Gastrocnemius medialis (tissue), 4 donors: ENCODE data around the gene CPEB1.

Experiments used
- POLR2A ChIP-seq, 2 donors: fragments of 450-650 bp; IDR thresholded peaks; one replicate each; pipeline ENCODE4 v1.6.1; 2017; ENCODE audit warnings: antibody characterized with exemption in 2 of 2, mild to moderate bottlenecking in 2 of 2, moderate library complexity in 2 of 2
- TF ChIP-seq, protein P1 (sequence below), 5 experiments: fragments of 450-650 bp in 3 of 5; fragments of 200-600 bp in 2 of 5; sonication (generic) in 2 of 5; IDR thresholded peaks in 4 of 5; conservative IDR thresholded peaks in 1 of 5; 1 replicate in 4 of 5; 2 replicates in 1 of 5; pipeline ENCODE4 v1.5.1; 2016 to 2019; ENCODE audit warnings: antibody characterized with exemption in 5 of 5, mild to moderate bottlenecking in 3 of 5, moderate library complexity in 3 of 5

DNA sequence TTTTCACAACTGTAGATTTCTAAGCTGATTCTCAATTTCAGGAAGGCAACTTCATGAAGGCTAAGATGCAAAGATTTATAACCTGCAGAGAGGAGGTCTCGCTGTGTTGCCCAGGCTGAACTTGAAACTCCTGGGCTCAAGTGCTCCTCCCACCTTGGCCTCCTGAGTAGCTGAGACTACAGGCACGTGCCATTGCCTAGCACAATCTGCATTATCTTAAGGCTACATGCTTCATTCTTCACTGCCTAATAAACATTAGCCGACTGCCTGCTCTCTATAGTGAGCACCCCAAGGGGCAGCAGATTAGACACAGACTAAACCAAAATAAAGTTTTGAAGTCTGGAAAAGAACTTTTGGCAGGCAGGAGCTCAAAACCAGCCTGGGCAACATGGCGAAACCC, 17.1 kb downstream of the CPEB1 start:
- TF ChIP-seq, protein P1, sequence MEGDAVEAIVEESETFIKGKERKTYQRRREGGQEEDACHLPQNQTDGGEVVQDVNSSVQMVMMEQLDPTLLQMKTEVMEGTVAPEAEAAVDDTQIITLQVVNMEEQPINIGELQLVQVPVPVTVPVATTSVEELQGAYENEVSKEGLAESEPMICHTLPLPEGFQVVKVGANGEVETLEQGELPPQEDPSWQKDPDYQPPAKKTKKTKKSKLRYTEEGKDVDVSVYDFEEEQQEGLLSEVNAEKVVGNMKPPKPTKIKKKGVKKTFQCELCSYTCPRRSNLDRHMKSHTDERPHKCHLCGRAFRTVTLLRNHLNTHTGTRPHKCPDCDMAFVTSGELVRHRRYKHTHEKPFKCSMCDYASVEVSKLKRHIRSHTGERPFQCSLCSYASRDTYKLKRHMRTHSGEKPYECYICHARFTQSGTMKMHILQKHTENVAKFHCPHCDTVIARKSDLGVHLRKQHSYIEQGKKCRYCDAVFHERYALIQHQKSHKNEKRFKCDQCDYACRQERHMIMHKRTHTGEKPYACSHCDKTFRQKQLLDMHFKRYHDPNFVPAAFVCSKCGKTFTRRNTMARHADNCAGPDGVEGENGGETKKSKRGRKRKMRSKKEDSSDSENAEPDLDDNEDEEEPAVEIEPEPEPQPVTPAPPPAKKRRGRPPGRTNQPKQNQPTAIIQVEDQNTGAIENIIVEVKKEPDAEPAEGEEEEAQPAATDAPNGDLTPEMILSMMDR (IDR thresholded peaks at IDR 0.05 in 4 of 5, conservative IDR thresholded peaks at IDR 0.05 in 1 of 5) = no peak
- TF ChIP-seq POLR2A (IDR thresholded peaks at IDR 0.05) = no peak
